OCI-LY3 (cell line): ENCODE measurements around the gene MLST8.

ENCODE experiments used
- H2AFZ ChIP-seq: fragments of 200-600, 300-600 bp; shearing (Covaris generic); 2 replicates; pipeline ENCODE4 v1.6.0; 2014; ENCODE audit warnings: antibody characterized with exemption, low read depth, low read length
- H3K27ac ChIP-seq: fragments of 200-600, 300-600 bp; sonication (generic); 2 replicates; pipeline ENCODE4 v1.5.1; 2014; ENCODE audit warnings: mild to moderate bottlenecking, low read length, moderate library complexity, mixed read lengths
- H3K27me3 ChIP-seq: fragments of 200-600, 300-600 bp; sonication (generic); 2 replicates; pipeline ENCODE4 v1.6.1; 2014; ENCODE audit warnings: low read depth, low read length, mixed read lengths
- H3K36me3 ChIP-seq: fragments of 200-600, 300-600 bp; sonication (generic); replicated peaks from 2 replicates; pipeline ENCODE3; 2014; ENCODE audit warnings: low read depth, low read length, mixed read lengths
- H3K4me1 ChIP-seq: fragments of 300-600, 200-600 bp; sonication (generic); 2 replicates; pipeline ENCODE4 v1.6.1; 2014; ENCODE audit warnings: low read length, mixed read lengths
- H3K4me2 ChIP-seq: fragments of 200-600, 300-600 bp; sonication (generic); 2 replicates; pipeline ENCODE4 v1.6.1; 2014; ENCODE audit warnings: low read length, mixed read lengths
- H3K4me3 ChIP-seq: fragments of 300-600, 200-600 bp; sonication (generic); 2 replicates; pipeline ENCODE4 v1.5.1; 2014; ENCODE audit warnings: antibody characterized with exemption, mild to moderate bottlenecking, low read length, moderate library complexity
- H3K79me2 ChIP-seq: fragments of 300-600, 200-600 bp; shearing (Covaris generic); 2 replicates; pipeline ENCODE4 v1.6.1; 2014; ENCODE audit warnings: mild to moderate bottlenecking, low read length, mixed read lengths
- H3K9ac ChIP-seq: fragments of 300-600, 200-600 bp; shearing (Covaris generic); 2 replicates; pipeline ENCODE4 v1.6.0; 2014; ENCODE audit warnings: mild to moderate bottlenecking, low read length, moderate library complexity
- H3K9me3 ChIP-seq: fragments of 200-600, 300-600 bp; shearing (Covaris generic); 2 replicates; pipeline ENCODE4 v1.6.1; 2014; ENCODE audit warnings: low read length, mixed read lengths; ENCODE audit not compliant: insufficient read depth
- H4K20me1 ChIP-seq: fragments of 200-600, 300-600 bp; sonication (generic); 2 replicates; pipeline ENCODE4 v1.6.1; 2016; ENCODE audit warnings: low read length, mixed read lengths; ENCODE audit not compliant: insufficient read depth
- CTCF ChIP-seq: fragments of 200-600, 300-600 bp; sonication (generic); IDR thresholded peaks from 2 replicates; pipeline ENCODE4 v1.5.1; 2014; ENCODE audit warnings: antibody characterized with exemption, low read length, low read depth
- EZH2phosphoT487 ChIP-seq: fragments of 200-600 bp; shearing (Covaris generic); IDR thresholded peaks from 2 replicates; pipeline ENCODE4 v1.6.1; 2018; ENCODE audit warnings: antibody characterized with exemption, mixed run types, low read depth

Gene MLST8

GRCh38 chr16:2161911-2162310 lies 43.3 kb upstream of the MLST8 start:
- H3K27ac ChIP-seq: no peak overlapping the region
- no peak overlapping the region for H3K9ac ChIP-seq
- TF ChIP-seq CTCF (no peak), EZH2phosphoT487 (no peak)
- no peak overlapping the region for H3K4me3 ChIP-seq
- H3K27me3 ChIP-seq: no peaks in the 10 kb centered on the region
- H3K79me2 ChIP-seq: peaks cover 72% of the 10 kb centered on the region
- peaks cover 32% of the 10 kb centered on the region for H3K4me1 ChIP-seq
- peaks cover 26% of the 10 kb centered on the region for H4K20me1 ChIP-seq
- H2AFZ ChIP-seq: no peak overlapping the region
- H3K36me3 ChIP-seq: peaks cover 29% of the 10 kb centered on the region
- H3K9me3 ChIP-seq: no peaks in the 10 kb centered on the region
- no peak overlapping the region for H3K4me2 ChIP-seq

GRCh38 chr16:2162676-2163118 lies 42.6 kb upstream of the MLST8 start:
- H3K4me2 ChIP-seq: no peak overlapping the region
- TF ChIP-seq CTCF (no peak), EZH2phosphoT487 (no peak)
- no peak overlapping the region for H2AFZ ChIP-seq
- no peaks in the 10 kb centered on the region for H3K9me3 ChIP-seq
- peaks cover 34% of the 10 kb centered on the region for H3K36me3 ChIP-seq
- H3K79me2 ChIP-seq: peaks cover 64% of the 10 kb centered on the region
- H3K27me3 ChIP-seq: no peaks in the 10 kb centered on the region
- H4K20me1 ChIP-seq: peaks cover 19% of the 10 kb centered on the region
- H3K9ac ChIP-seq: no peak overlapping the region
- H3K27ac ChIP-seq: no peak overlapping the region
- H3K4me1 ChIP-seq: peaks cover 27% of the 10 kb centered on the region
- H3K4me3 ChIP-seq: no peak overlapping the region

DNA sequence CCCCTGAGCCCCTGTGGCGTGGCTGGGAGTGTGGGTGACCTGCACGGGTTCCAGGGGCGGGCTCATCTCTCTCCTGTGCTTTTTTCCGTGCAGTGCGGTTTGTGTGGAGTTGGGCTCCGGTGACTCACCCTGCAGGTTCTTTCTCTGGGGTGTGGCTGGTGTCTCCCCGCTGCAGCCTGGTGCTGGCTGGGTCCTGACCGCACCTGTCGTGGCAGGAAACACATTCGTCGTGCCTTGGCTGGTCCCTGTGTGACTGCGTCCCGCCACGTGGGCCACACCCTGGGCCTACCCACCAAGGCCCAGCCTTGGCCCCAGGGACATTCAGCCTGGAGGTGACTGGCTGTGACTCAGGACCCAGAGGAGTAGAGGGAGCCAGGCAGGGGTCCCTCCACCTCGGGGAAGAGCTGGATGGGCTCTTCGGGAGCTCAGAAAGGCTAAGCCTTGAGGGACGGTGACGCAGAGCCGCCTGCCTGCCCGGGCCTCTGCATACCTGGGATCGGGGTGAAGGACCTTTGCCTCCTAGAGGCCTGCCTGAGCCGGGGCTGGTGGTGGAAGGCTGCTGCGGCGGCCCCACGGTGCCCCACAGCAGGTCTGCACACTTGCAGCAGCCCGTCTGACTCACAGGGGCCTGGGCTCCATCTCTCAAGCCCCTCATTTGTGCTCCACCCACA lies 41.9 kb upstream of the MLST8 start:
- Histone ChIP-seq H3K4me3 (no peak overlapping the region), H3K27me3 (no peaks in the 10 kb centered on the region), H3K4me2 (no peak overlapping the region), H3K9ac (no peak overlapping the region), H3K36me3 (peaks cover 38% of the 10 kb centered on the region), H3K9me3 (no peaks in the 10 kb centered on the region), H3K27ac (no peak overlapping the region), H2AFZ (no peak overlapping the region), H3K4me1 (peaks cover 24% of the 10 kb centered on the region), H4K20me1 (peaks cover 13% of the 10 kb centered on the region), H3K79me2 (peaks cover 58% of the 10 kb centered on the region)
- TF ChIP-seq EZH2phosphoT487 (no peak), CTCF (no peak)

GRCh38 chr16:2165861-2166260 lies 39.4 kb upstream of the MLST8 start:
- Histone ChIP-seq H3K9me3 (no peaks in the 10 kb centered on the region), H3K79me2 (peaks cover 34% of the 10 kb centered on the region), H3K27me3 (no peaks in the 10 kb centered on the region), H3K4me3 (no peak overlapping the region), H3K9ac (no peak overlapping the region), H2AFZ (no peak overlapping the region), H3K4me1 (peaks cover under 1% of the 10 kb centered on the region; the same call in 1 of the 2 replicates), H3K27ac (no peak overlapping the region), H3K4me2 (no peak overlapping the region), H3K36me3 (peaks cover 38% of the 10 kb centered on the region), H4K20me1 (no peaks in the 10 kb centered on the region)
- TF ChIP-seq CTCF (no peak), EZH2phosphoT487 (no peak)
